ENCODE results near the gene C2orf80.

GRCh38 chr2:208195531-208195930 is 5.7 kb upstream of the C2orf80 start:
- TF ChIP-seq POLR2AphosphoS5 (IDR thresholded peaks at IDR 0.05) (no peak), POLR2A (IDR thresholded peaks at IDR 0.05) (no peak)

All from breast epithelium (tissue), 3 donors.